ENCODE data around the gene MED1. TPM values are rescaled to one million over a fixed set of nuclear protein-coding genes. Genes with fewer than 3 reads are reported as not detected.

MED1 gene
- total and polyA plus RNA-seq, 2 of the 4 experiments (the other 2 are of a cell fraction): 16.9 to 24.2 TPM

DNA sequence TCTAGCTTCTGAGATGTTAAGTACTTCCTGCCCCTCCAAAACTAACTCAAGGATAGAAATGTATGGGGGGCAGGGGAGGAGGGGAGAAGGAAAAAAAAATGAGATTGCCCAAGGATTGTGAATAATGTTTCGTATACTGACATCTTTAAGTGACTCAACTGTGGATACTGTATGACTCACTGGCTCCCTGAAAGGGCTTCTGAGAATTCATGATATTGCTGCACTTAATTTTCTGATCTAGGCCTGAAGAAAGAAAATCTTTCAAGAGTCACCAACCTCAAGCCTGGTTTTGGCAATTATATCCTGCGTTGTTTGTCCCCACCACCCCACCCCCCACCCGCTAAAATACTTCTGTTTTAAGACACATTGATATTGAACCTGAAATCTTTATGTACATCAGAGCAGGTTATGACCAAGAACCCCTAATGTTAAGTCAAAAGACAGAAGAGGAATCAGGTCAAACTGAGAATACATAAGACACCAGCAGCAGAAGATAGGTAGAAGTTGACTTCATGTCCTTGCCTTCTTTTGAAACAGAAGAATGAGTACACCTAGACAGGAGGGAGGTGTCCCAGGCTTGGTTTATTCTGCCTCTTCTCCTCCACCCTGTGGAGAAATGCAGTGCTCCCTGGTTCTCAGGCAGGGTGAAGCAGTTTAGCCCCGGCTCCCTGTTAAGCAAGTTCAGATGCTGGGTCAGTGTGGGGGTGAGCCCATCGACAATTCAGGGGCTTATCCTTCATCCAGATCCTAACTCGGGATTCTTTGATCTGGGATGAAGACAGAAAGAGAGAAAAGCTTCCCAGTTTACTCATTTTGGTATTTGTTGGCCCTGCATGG lies 46.3 kb downstream of the MED1 start:
- no CpG with 5 or more reads among the region's 6 CpGs for WGBS, 2 experiments (ENCODE audit: extremely low coverage in 2 of 2, insufficient read length in 1 of 2)
- Histone ChIP-seq H2AK5ac (ENCODE audit: low read depth, low read length) (peak overlapping the region; percentile 59), H4K5ac (ENCODE audit: low read depth, low read length) (peak overlapping the region; percentile 10), H3K27me3 (ENCODE audit: control insufficient read depth, insufficient read depth, low read length) (no peaks in the 10 kb centered on the region), H3K4me2 (ENCODE audit: low read depth, low read length) (peak overlapping the region; percentile 63), H3K14ac (replicated peaks; ENCODE audit: low read depth, low read length) (peak overlapping the region; percentile 76), H2AK9ac (replicated peaks; ENCODE audit: low read depth, low read length, poor library complexity) (no peak overlapping the region), H3K56ac (ENCODE audit: extremely low read depth, insufficient read depth, low read length) (peak overlapping the region; percentile 54), H3K36me3 (ENCODE audit: control insufficient read depth, insufficient read depth, low read length) (peaks cover 21% of the 10 kb centered on the region), H2AFZ (replicated peaks; ENCODE audit: low read length, poor library complexity) (no peak overlapping the region), H3K9ac (ENCODE audit: low read depth, low read length) (peak overlapping the region; percentile 61; the same call in 1 of the 2 replicates), H3K23ac (ENCODE audit: low read depth, low read length) (peak overlapping the region; percentile 82; the same call in 1 of the 2 replicates), H3K4me1 (ENCODE audit: control insufficient read depth, insufficient read depth, low read length) (peaks cover 7% of the 10 kb centered on the region), H3K4me3 (ENCODE audit: insufficient read depth, low read depth, low read length) (no peak overlapping the region), H2BK20ac (ENCODE audit: low read depth, low read length) (peak overlapping the region; percentile 49; the same call in 1 of the 2 replicates), H4K8ac (ENCODE audit: low read depth in 2 of 2, low read length in 2 of 2) (peak overlapping the region in 1 of 2 experiments; percentile 51; a peak in 1 of 4 replicates), H4K91ac (ENCODE audit: insufficient read depth, low read depth, low read length) (0 out of 2 replicates have a peak overlapping the region, but pooled peaks have one; percentile 40), H4K20me1 (ENCODE audit: insufficient read depth, low read length) (peaks cover 4% of the 10 kb centered on the region; the same call in 1 of the 2 replicates), H3K9me1 (ENCODE audit: insufficient read depth, low read length) (peaks cover under 1% of the 10 kb centered on the region; the same call in 1 of the 2 replicates), H3K79me1 (ENCODE audit: low read depth in 1 of 2, low read length in 2 of 2) (peaks cover 3 to 38% of the 10 kb centered on the region in 2 experiments; a peak in 3 of 4 replicates), H3K9me3 (ENCODE audit: control insufficient read depth, insufficient read depth, low read length) (no peaks in the 10 kb centered on the region), H3K4ac (ENCODE audit: low read depth, low read length) (peak overlapping the region; percentile 70; the same call in 1 of the 2 replicates), H2BK15ac (ENCODE audit: low read depth, low read length) (peak overlapping the region; percentile 60; the same call in 2 of the 3 replicates), H3K27ac (ENCODE audit: insufficient read depth, low read length) (peak overlapping the region; percentile 68), H3K18ac (ENCODE audit: low read depth, low read length) (peak overlapping the region; percentile 60), H2BK5ac (ENCODE audit: low read depth, low read length, poor library complexity, severe bottlenecking) (peak overlapping the region; percentile 86), H2BK120ac (ENCODE audit: low read depth, low read length) (peak overlapping the region; percentile 64; the same call in 1 of the 2 replicates)
- DNase-seq (peak; percentile 91), ATAC-seq (ENCODE audit: low read depth) (peak; percentile 9)
- intact Hi-C loops (cut with micrococcal nuclease): no loop called here
- dilution Hi-C loops (cut with HindIII; ENCODE audit: low sequenced_read_pairs, unreplicated experiment): no loop called here
- ChIA-PET CTCF (interaction anchor here (0.6 kb wide), 1 partner anchor 61 kb away, joined by 4 read pairs; no protein-coding TSS in a partner anchor), POLR2A (ENCODE audit: unreplicated experiment) (interaction anchor here (0.6 kb wide), 1 partner anchor 133 kb away, joined by 11 read pairs; no protein-coding TSS in a partner anchor)
- BruUV-seq (replicated peaks): no TSS peak
- in situ Hi-C loops (cut with MboI; ENCODE audit: low sequenced_read_pairs): loop anchor here (10.0 kb wide), 1 partner anchor 130 kb away; no protein-coding TSS in a partner anchor
- TF ChIP-seq FOS (IDR thresholded peaks at IDR 0.05; ENCODE audit: low read depth, low read length) (peak; percentile 98), CHD1 (IDR thresholded peaks at IDR 0.05; ENCODE audit: low read depth, low read length) (no peak), CEBPB (IDR thresholded peaks at IDR 0.05; ENCODE audit: low read depth, low read length) (peak; percentile 96), RFX5 (IDR thresholded peaks at IDR 0.05; ENCODE audit: low read depth, low read length) (no peak), POLR2A (IDR thresholded peaks at IDR 0.05; ENCODE audit: low read depth, low read length) (no peak)
- TF ChIP-seq, protein P1, sequence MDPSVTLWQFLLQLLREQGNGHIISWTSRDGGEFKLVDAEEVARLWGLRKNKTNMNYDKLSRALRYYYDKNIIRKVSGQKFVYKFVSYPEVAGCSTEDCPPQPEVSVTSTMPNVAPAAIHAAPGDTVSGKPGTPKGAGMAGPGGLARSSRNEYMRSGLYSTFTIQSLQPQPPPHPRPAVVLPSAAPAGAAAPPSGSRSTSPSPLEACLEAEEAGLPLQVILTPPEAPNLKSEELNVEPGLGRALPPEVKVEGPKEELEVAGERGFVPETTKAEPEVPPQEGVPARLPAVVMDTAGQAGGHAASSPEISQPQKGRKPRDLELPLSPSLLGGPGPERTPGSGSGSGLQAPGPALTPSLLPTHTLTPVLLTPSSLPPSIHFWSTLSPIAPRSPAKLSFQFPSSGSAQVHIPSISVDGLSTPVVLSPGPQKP (IDR thresholded peaks at IDR 0.05; ENCODE audit: borderline replicate concordance, low read depth, low read length): no peak
- TF ChIP-seq, protein P2, sequence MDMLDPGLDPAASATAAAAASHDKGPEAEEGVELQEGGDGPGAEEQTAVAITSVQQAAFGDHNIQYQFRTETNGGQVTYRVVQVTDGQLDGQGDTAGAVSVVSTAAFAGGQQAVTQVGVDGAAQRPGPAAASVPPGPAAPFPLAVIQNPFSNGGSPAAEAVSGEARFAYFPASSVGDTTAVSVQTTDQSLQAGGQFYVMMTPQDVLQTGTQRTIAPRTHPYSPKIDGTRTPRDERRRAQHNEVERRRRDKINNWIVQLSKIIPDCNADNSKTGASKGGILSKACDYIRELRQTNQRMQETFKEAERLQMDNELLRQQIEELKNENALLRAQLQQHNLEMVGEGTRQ (IDR thresholded peaks at IDR 0.05; ENCODE audit: low read depth, low read length): no peak
